Measurements from ENCODE around the gene TAS2R3.
A peak's percentile ranks its signal among the peaks of the same experiment; 100 is the strongest.
"Not testable (repeated sequence)": the region's sequence is repeated elsewhere in the genome, so short reads cannot be mapped to it uniquely, and the experiment has no call there.

The TAS2R3 gene

GRCh38 chr7:141763797-141764196, at the start of gene TAS2R3:
TSS of gene TAS2R3 (plus strand) at chr7:141764097. CDS start at chr7:141764159, 62 bp downstream.
- no peak for DNase-seq (ENCODE audit: low spot score)

- no peak for DNase-seq (ENCODE audit: low spot score)
These were observed 49.3 kb upstream of the TAS2R3 start for GRCh38 chr7:141714571-141714970.

GRCh38 chr7:141715018-141715417, 48.9 kb upstream of the TAS2R3 start:
- DNase-seq (ENCODE audit: low spot score) = no peak

GRCh38 chr7:141715794-141716689, 47.9 kb upstream of the TAS2R3 start:
- DNase-seq (ENCODE audit: low spot score) = no peak

- DNase-seq (ENCODE audit: low spot score) = no peak
These were observed 46.4 kb upstream of the TAS2R3 start for GRCh38 chr7:141717450-141717849.

GRCh38 chr7:141722529-141722928, 41.4 kb upstream of the TAS2R3 start:
- no peak for DNase-seq (ENCODE audit: low spot score)

GRCh38 chr7:141729020-141729419, 34.9 kb upstream of the TAS2R3 start:
- no peak for DNase-seq (ENCODE audit: low spot score)

GRCh38 chr7:141731476-141732149, 32.3 kb upstream of the TAS2R3 start:
- no peak for DNase-seq (ENCODE audit: low spot score)

GRCh38 chr7:141737118-141737835, 26.6 kb upstream of the TAS2R3 start:
- DNase-seq (ENCODE audit: low spot score) = no peak

GRCh38 chr7:141737836-141738591, 25.9 kb upstream of the TAS2R3 start, which contains the start of gene SSBP1:
TSS of gene SSBP1 (plus strand) at chr7:141738358. CDS start at chr7:141739167, 809 bp downstream.
- peak; percentile 94 for DNase-seq (ENCODE audit: low spot score)

GRCh38 chr7:141738592-141739013, 25.3 kb upstream of the TAS2R3 start:
- no peak for DNase-seq (ENCODE audit: low spot score)

- DNase-seq (ENCODE audit: low spot score) = no peak
These were observed 24.6 kb upstream of the TAS2R3 start for GRCh38 chr7:141739250-141739649.

GRCh38 chr7:141742229-141742628, 21.7 kb upstream of the TAS2R3 start:
- DNase-seq (ENCODE audit: low spot score) = no peak

GRCh38 chr7:141744131-141744530, 19.8 kb upstream of the TAS2R3 start:
- no peak for DNase-seq (ENCODE audit: low spot score)

GRCh38 chr7:141748396-141748795, 15.5 kb upstream of the TAS2R3 start:
- no peak for DNase-seq (ENCODE audit: low spot score)

- not testable (repeated sequence) for DNase-seq (ENCODE audit: low spot score)
These were observed 12.0 kb upstream of the TAS2R3 start for GRCh38 chr7:141751904-141752303.

GRCh38 chr7:141752634-141753033, 11.3 kb upstream of the TAS2R3 start:
- DNase-seq (ENCODE audit: low spot score) = no peak

- DNase-seq (ENCODE audit: low spot score) = no peak
These were observed 9.0 kb upstream of the TAS2R3 start for GRCh38 chr7:141754939-141755338.

GRCh38 chr7:141770083-141770583, 6.2 kb downstream of the TAS2R3 start:
- not testable (repeated sequence) for DNase-seq (ENCODE audit: low spot score)

GRCh38 chr7:141776374-141776773, 12.5 kb downstream of the TAS2R3 start, which contains the start of gene TAS2R4:
TSS of gene TAS2R4 (plus strand) at chr7:141776674. CDS start at chr7:141778489, 1,815 bp downstream.
- DNase-seq (ENCODE audit: low spot score) = no peak

Data from Ammon's horn (tissue), 1 donor.